GM12892 (cell line): Measurements from ENCODE around the gene OR2Z1.

Source experiments
- POLR2A ChIP-seq: IDR thresholded peaks from 2 replicates; pipeline ENCODE4 v1.6.1; 2011; ENCODE audit warnings: low read depth, low read length, control low read depth
- POLR2AphosphoS5 ChIP-seq: IDR thresholded peaks from 2 replicates; pipeline ENCODE4 v1.6.1; 2011; ENCODE audit warnings: low read depth, low read length, control low read depth
- TAF1 ChIP-seq: IDR thresholded peaks from 2 replicates; pipeline ENCODE4 v1.6.1; 2011; ENCODE audit warnings: low read depth, mild to moderate bottlenecking, control low read depth, low read length, borderline replicate concordance

DNA sequence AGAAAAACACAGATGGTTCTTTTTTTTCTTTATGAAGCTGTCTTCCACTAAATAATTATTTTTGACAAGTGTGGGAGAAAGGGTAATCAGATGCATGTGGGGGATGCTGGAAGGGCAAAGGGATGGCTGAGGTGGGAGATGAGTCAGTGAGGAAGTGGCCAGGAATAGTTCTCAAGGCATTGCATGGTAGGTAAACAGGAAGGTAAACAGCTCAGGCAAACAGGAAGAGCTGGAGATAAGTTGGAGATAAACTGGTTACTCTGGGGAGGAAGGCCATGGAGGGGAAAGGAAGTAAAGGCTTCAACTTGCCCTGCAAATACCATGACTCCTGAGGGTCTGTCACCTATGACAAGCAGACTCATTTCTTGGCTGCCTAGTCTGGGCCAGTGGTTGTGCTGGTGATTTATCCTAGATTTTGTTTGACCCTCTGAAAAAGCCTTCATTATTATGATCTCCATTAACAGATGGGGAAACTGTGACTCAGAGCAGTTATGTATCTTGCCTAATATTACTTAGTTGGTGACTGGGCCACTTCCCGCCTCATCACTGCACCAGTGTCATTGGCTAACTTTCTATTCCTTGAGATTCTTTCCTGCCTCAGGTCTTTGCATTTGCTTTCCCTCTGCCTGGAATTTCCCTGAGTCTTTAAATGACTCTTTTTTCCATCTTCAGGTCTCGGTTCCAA, 39.9 kb upstream of the OR2Z1 start:
- TF ChIP-seq POLR2A (no peak), POLR2AphosphoS5 (no peak), TAF1 (no peak)
